ENCODE data around the gene PAX7.

Gene PAX7

GRCh38 chr1:18662286-18662639, 31.6 kb downstream of the PAX7 start:
- DNase-seq (ENCODE audit: low read depth), result no peak
- H3K4me3 ChIP-seq (ENCODE audit: control insufficient read depth, low read depth, low read length), result no peak overlapping the region
- TF ChIP-seq, protein P1, sequence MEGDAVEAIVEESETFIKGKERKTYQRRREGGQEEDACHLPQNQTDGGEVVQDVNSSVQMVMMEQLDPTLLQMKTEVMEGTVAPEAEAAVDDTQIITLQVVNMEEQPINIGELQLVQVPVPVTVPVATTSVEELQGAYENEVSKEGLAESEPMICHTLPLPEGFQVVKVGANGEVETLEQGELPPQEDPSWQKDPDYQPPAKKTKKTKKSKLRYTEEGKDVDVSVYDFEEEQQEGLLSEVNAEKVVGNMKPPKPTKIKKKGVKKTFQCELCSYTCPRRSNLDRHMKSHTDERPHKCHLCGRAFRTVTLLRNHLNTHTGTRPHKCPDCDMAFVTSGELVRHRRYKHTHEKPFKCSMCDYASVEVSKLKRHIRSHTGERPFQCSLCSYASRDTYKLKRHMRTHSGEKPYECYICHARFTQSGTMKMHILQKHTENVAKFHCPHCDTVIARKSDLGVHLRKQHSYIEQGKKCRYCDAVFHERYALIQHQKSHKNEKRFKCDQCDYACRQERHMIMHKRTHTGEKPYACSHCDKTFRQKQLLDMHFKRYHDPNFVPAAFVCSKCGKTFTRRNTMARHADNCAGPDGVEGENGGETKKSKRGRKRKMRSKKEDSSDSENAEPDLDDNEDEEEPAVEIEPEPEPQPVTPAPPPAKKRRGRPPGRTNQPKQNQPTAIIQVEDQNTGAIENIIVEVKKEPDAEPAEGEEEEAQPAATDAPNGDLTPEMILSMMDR (IDR thresholded peaks at IDR 0.05; ENCODE audit: control insufficient read depth, insufficient read depth, low read depth, low read length, missing control alignments), result no peak

DNA sequence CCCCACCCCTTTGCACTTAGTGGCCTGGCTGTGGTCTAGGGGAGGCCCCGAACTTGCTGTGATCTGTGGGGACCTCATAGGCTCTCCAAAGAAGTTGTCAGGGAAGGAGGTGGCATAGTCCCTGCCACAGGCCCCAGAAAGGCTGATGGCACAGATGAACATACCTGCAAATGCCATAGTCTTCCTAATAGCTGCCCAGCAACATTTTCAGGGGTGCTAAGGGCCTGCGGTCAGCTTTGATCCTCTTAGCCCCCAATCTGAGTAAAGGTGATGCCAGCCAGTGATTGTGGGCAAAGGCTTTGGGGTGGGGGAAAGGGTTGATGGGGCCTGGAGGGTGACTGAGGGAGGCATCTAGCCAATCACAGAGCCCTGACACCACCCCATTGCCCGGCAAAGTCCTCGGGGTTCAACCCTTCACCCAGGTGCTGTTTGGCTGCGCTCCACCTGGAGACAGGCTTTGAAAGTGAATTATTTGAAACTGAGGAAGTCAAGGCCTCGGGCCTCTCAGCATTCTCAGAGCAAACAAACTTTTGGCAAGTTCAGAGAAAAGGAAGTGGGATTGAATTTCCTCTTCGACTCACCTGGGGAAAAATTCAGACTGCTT, 35.8 kb downstream of the PAX7 start:
- TF ChIP-seq, protein P1 (IDR thresholded peaks at IDR 0.05; ENCODE audit: control insufficient read depth, insufficient read depth, low read depth, low read length, missing control alignments), result no peak
- H3K4me3 ChIP-seq (ENCODE audit: control insufficient read depth, low read depth, low read length), result no peak overlapping the region
- no peak for DNase-seq (ENCODE audit: low read depth)

- TF ChIP-seq, protein P1 (IDR thresholded peaks at IDR 0.05; ENCODE audit: control insufficient read depth, insufficient read depth, low read depth, low read length, missing control alignments), result no peak
- DNase-seq (ENCODE audit: low read depth), result no peak
- no peak overlapping the region for H3K4me3 ChIP-seq (ENCODE audit: control insufficient read depth, low read depth, low read length)
These were observed 36.7 kb downstream of the PAX7 start for GRCh38 chr1:18667333-18667732.

- TF ChIP-seq, protein P1 (IDR thresholded peaks at IDR 0.05; ENCODE audit: control insufficient read depth, insufficient read depth, low read depth, low read length, missing control alignments), result no peak
- DNase-seq (ENCODE audit: low read depth), result no peak
- H3K4me3 ChIP-seq (ENCODE audit: control insufficient read depth, low read depth, low read length), result no peak overlapping the region
These were observed 37.4 kb downstream of the PAX7 start for GRCh38 chr1:18668046-18668445.

DNA sequence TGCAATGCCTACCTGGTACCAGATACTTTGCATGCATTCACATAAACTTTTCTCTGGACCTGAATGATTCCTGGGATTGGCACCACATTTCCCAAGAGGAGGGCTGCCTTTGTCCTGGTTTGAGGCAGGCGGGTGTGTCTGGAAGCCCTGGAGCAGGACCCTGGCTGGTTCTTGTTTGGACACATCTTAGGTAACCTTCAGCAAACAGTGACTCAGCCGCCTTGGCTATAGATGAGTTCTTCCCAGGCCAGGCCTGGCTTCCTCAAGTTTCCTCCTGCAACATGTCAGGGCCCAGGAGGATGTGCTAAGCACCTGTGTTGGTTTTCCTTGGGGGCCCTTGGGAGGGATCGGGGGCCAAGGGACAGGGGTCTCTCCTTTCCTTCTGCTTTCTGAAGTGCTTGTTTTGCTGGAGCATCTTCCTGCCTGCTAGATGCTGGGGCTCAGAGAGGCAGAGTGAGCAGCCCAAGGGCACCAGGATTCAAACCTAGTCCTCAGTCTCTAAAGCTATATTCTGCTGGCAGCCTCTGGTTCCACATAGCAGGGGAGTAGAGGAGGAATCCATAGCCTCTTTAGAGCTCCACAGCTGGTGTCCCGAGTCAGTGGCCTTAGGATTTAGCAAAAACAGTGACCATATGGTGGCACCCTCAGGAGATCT, 38.2 kb downstream of the PAX7 start:
- TF ChIP-seq, protein P1 (IDR thresholded peaks at IDR 0.05; ENCODE audit: control insufficient read depth, insufficient read depth, low read depth, low read length, missing control alignments), result no peak
- H3K4me3 ChIP-seq (ENCODE audit: control insufficient read depth, low read depth, low read length), result no peak overlapping the region
- DNase-seq (ENCODE audit: low read depth), result no peak

DNA sequence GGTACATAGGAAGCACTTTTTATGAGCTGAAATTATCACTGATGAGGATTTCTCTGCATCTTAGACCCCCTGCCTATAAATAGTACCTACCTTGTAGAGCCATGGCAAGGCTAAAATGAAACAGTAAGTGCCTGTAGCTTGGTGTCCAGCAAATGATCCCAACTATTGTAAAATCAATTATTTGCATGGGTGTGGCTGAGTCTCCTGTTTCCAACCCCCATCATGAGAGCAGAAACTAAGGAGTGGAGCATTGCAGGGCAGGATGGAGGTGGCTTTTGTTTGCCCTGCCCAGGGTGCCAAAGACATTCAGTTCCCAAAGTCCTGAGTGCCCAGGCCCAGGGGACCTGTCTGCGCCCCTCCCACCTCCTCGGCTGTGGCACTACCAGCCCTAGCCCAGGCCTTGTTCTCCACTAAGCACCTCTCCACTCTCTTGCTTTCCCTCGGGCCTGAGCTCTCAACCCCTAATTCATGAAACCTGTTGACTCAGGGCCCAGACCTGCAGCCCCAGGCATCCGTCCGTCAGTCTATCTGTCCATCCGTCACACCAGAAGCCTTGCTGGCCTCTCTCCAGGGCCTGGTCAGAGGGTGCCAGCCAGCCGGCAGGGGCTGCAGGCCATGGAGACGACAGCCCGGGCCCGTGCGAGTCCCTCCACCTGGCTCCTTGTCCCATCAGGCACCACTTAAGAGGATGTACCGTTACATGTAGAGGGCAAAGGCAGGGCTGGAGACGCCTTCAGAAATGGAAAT, 39.6 kb downstream of the PAX7 start:
- no peak for DNase-seq (ENCODE audit: low read depth)
- TF ChIP-seq, protein P1 (IDR thresholded peaks at IDR 0.05; ENCODE audit: control insufficient read depth, insufficient read depth, low read depth, low read length, missing control alignments), result no peak
- no peak overlapping the region for H3K4me3 ChIP-seq (ENCODE audit: control insufficient read depth, low read depth, low read length)

Data from AG09309 (cell line).